H1 (cell line): ENCODE results near the gene PHKG2. TPM values are rescaled to one million over a fixed set of nuclear protein-coding genes. Genes with fewer than 3 reads are reported as not detected.

Source experiments
- CHD7 ChIP-seq: fragments of 300-600 bp; sonication (generic); IDR thresholded peaks from 2 replicates; pipeline ENCODE4 v1.7.1; 2012; ENCODE audit warnings: low read length, moderate library complexity, mild to moderate bottlenecking, inconsistent platforms; ENCODE audit not compliant: insufficient replicate concordance
- E2F6 ChIP-seq: IDR thresholded peaks from 2 replicates; pipeline ENCODE4 v1.6.1; 2012; ENCODE audit warnings: inconsistent platforms
- JUND ChIP-seq: IDR thresholded peaks from 2 replicates; pipeline ENCODE4 v1.6.1; 2011; ENCODE audit warnings: mild to moderate bottlenecking, improper control_type of control experiment, low read length
- KDM1A ChIP-seq: fragments of 200-600, 300-600 bp; sonication (generic); IDR thresholded peaks from 2 replicates; pipeline ENCODE4 v1.7.1; 2016; ENCODE audit warnings: mild to moderate bottlenecking, low read length, borderline replicate concordance
- polyA plus RNA-seq, 7 experiments: library from polyadenylated mRNA; depleted of rRNA in 3 of 7; stranded (reverse) in 5 of 7; unstranded in 2 of 7; fragments of >200 nt in 5 of 7; fragments of 200-250 nt in 2 of 7; gene quantifications; 1 replicate in 5 of 7; 2 replicates in 1 of 7; 4 replicates in 1 of 7; pipeline versions ENCODE4 v1.2.1 to v1.2.3, GENCODE V29; 2011 to 2013; ENCODE audit warnings: missing spikeins in 2 of 7, mixed read lengths in 2 of 7
- total RNA-seq: library from RNA; stranded (reverse); fragmentation: NEBNext Ultra II Directional; extraction: Animal tissue kit (Norgen Biotek cat#: 25700); gene quantifications from 2 replicates; pipeline ENCODE4 v1.2.1, GENCODE V29; 2021

PHKG2 gene
- total and polyA plus RNA-seq, 2 of the 8 experiments (the other 6 are each of a cell fraction or from before 2014, with no cell fraction given) = 36.0 to 53.4 TPM

GRCh38 chr16:30766206-30766932 lies 18.1 kb downstream of the PHKG2 start (continued):
- TF ChIP-seq CHD7 = no peak
- TF ChIP-seq E2F6 = no peak
- no peak for TF ChIP-seq JUND
- TF ChIP-seq KDM1A = no peak
